Activated CD4-positive, alpha-beta T cell treated with anti-CD3 and anti-CD28 coated beads, Interleukin-2, amount 10 ng/mL, durations not matched to agents 24 days and 14 days (primary cell): ENCODE measurements around the gene THAP5. TPM values are rescaled to one million over a fixed set of nuclear protein-coding genes. Genes with fewer than 3 reads are reported as not detected.

Source experiments
- total RNA-seq: library from RNA; stranded (reverse); gene quantifications from 2 replicates; pipeline ENCODE4 v1.2.3, GENCODE V29; 2022

The THAP5 gene
- total RNA-seq, 1 donor from 2014 or later, result 35.6 TPM

Other genes with a start within 250 kb of the THAP5 start
- gene NRCAM, start 113.3 kb downstream of the THAP5 start, total RNA-seq, result not detected in 2 replicates
- gene PNPLA8, start 43.6 kb downstream of the THAP5 start, total RNA-seq, result 16.6 and 17.2 TPM in 2 replicates
- 11.5 and 12.7 TPM in 2 replicates for gene DNAJB9, start 168 bp upstream of the THAP5 start, total RNA-seq